ENCODE results near the gene OTOG.
A peak's percentile ranks its signal among the peaks of the same experiment; 100 is the strongest.

OTOG gene

GRCh38 chr11:17591293-17591692 is 44.2 kb downstream of the OTOG start:
- no peak for DNase-seq

DNA sequence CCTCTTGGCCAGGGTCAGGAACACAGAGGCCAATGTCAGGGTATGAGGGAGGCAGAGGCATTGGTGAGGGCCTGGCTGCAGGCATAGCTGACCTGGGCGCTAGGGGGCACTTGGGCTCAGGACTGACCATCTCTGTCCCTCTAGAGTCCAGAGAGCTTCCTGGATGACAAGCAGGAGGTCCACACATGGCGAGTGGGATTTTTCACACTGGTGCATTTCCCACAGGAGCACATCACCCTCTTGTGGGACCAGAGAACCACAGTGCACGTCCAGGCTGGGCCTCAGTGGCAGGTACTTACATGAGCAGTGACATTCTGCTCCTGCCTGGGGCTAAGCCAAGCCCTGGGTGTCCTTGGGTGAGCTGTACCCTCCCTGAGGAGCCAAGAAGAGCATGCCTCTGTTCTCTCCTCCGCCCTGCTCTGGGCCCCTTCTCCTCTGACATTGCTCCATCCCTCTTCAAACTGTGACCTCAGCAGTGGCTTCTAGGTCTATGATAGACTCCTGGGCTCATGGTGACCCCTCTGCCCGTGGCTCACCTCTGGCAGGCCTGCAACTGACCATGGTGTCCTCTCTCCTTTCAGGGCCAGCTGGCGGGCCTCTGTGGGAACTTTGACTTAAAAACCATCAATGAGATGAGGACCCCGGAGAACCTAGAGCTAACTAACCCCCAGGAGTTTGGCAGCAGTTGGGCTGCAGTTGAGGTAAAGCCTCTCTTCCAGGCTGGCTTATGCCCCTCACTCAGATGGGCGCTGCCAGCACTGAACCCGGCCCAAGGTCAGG is 46.6 kb downstream of the OTOG start:
- no peak for DNase-seq

DNA sequence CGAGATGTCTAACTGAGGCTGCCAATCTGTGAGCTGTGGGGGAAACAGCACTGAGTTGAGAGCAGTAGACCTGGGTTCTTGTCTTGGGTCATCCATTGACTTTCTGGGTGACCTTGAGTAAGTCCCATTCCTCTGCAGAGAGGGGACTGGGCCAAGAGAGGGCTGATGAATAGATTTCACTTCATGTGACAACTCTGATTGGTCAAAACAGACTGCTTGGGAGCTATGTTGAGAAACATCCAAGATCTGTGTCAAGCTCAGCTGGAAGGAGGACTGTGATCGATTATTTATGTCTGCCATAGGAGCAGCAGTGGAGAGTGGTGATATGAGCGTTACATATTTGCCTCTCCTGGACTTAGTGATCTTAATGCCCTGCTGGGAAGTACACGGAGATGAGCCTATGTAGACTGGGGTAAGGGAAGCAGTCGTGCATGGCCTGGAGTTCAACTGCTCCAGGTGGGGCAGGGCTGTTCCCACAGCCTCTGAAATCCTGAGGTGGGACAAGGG is 47.7 kb downstream of the OTOG start:
- DNase-seq, result no peak

DNA sequence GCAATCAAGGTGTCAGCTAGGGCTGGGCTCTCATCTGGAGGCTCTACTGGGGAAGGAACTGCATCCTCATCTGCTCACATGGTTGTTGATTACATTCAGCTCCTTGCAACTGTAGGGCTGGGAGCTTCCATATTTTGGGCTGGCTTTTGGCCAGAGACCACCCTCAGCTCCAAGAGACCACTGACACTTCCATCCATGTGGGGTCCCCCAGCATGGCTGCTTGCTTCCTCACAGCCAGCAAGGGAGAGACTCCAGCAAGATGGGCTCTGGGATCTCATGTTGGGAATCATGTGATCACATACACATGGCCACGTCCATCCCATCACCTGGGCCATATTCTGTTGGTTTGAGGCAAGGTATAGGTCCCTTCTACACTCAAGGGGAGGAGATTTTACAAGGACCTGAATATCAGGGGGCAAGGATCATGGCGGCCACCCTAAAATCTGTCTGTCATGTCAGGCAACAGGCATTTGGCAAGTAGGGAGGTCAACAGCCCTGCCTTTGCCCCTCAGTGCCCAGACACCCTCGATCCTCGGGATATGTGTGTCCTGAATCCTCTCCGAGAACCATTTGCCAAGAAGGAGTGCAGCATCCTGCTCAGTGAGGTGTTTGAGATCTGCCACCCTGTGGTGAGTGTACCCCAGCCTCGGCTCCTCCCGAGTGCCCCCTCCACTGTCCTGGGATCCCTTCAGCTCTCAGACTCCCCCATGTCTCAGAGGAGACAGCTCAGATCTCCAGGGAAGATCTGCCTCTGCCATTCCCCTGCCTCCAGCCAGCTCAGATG is 48.7 kb downstream of the OTOG start:
- DNase-seq, result no peak

- DNase-seq, result no peak
Measured at GRCh38 chr11:17596310-17596669, 49.2 kb downstream of the OTOG start.

- no peak for DNase-seq
Measured at GRCh38 chr11:17596711-17597110, 49.7 kb downstream of the OTOG start.

GRCh38 chr11:17597770-17598169 is 50.7 kb downstream of the OTOG start:
- no peak for DNase-seq

GRCh38 chr11:17598700-17599459 is 51.8 kb downstream of the OTOG start:
- peak; percentile 34 to 65 for DNase-seq

DNA sequence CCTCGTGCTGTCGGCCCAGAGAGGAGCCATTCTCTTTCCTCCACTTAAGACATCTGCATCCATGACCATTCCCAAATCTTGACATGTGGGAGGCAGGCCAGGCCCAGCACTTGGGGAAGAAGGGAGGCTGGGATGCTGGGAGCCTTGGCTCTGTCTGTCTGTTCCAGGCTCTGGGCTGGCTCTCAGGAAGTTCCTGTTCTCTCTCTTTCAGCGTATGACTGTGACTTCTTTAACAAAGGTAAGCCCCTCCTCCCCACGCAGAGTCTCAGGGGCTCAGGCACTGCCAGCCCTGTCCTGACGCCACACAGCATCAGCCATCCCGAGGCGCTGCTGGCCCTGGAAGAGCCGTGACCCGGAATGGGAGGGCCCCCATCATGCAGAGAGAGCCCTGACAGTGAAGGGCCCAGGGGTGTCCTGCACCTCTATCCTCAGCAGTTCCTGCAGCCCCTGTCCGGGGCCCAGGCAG is 52.4 kb downstream of the OTOG start:
- DNase-seq, result no peak

DNA sequence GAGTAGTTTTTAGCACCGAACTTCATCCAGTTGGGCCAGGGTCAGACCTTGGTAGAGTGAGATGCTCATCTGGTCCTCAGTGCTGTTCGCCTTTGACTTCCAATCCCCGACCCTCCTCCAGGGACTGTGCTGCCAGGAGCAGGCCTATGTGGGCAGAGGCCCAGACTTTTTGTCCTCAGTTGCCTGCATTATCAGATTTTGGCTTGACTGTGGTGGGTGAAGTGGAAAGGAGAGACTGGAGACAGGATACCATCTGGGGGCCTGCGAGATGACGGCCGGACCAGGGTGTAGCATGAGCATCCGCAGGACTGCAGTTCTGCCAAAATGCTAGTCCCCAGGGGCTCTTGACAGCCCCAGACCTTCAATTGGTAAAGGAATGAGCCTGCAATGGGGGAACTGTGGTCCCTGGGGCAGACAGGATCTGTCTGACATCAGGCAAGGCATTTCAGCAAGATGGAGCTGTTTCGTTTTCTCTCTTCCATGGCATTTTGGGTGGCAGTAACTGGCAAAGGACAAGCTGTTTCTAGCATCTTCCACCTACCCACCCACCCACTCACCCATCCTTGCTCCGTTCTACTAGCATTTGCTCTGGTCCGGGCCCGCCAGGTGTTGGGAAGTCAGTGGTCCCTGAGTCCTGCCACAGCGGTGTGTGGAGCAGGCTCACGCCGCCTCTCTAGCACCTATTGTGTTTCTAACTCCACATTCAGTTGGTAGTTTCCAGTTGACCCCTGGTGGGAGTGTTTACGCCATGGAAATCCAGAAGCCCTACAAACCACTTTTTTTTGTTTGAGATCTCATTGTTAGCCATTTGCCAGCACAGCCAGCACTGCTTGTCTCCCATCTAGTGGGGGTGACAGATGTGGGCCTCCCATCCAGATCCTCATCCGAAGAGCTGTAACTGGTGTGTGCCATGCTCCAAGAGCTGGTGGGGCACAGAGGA is 53.5 kb downstream of the OTOG start:
- no peak for DNase-seq

GRCh38 chr11:17601256-17601671 is 54.2 kb downstream of the OTOG start:
- no peak for DNase-seq

- no peak for DNase-seq
Measured at GRCh38 chr11:17601676-17602075, 54.6 kb downstream of the OTOG start.

GRCh38 chr11:17602105-17603001 is 55.3 kb downstream of the OTOG start:
- DNase-seq, result no peak

DNA sequence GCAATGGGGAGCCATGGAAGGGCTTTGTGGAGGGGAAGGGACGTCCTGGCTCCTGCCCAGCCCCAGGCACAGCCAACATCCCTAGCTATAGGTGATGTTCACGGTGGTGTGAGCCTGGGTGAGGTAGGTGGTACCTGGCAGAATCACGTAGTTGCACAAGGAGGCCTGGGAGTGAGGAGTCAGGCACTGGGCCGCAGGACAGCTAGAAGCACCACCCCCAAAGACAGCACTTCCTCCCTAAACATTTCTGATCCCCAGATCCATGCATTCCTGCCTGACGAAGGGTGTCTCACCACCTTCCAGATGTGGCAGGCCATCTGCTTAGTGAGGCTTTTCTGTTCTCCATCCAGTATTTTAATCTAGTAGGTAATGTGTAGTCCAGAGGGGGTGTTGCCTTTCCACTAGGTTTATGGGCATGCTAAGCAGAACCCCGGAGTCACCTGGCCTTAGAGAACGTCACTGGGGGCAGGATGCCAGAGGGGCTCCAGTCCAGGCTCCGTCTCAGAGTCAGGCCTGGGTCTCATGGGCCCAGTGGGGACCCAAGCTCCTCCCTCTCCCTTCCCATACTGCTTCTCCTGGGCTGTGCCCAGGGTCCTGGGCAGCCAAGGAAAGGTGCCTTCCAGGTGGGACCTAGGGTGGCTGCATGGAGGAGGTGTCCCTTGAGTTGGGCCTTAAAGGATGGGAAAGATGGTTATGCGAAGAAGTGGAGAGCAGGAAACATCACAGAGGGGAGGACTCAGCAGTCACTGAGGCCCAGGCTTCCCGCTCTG is 56.2 kb downstream of the OTOG start:
- DNase-seq, result no peak

- DNase-seq, result no peak
Measured at GRCh38 chr11:17604201-17604914, 57.3 kb downstream of the OTOG start.

GRCh38 chr11:17604915-17605233 is 57.8 kb downstream of the OTOG start:
- DNase-seq, result no peak

GRCh38 chr11:17605651-17606122 is 58.6 kb downstream of the OTOG start:
- no peak for DNase-seq

DNA sequence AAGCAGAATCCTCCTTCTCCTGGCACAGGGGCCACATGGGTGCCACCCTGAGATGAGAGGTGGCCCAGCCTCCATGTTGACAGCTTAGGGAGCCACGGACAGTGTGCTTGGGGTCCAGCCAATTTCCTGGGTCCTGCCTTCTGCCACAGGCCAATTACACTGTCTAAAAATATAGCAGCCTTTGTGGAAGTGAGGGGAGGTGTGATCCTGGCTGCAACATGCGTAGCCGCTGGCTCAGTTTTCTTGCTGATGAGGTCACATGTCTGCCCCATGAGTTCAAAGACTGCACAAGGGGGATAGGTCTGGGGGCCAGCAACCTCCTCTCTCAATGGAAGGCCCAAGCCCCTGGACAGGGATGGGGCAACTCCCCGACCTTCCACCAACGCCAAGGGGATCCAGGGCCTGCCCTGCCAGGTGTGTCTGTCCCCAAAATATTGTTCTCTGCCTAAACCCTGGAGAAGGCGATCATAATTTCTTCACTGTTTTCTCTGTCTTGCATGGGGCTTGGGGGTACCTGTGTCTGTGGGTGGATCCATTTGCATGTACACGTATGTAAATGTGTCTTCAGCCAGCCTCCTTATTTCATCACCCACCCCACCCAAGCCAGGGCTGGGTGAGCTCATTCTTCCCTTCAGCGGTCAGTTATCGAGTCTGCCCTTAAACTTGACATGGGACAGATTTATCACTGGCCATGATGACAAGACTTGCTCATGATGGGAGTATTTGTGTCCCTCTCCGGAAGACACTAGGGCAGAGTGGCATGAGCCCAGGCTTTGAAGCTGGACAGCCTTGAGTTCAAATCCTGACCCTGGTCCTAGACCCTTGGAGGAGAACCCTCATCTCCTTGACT is 59.4 kb downstream of the OTOG start:
- DNase-seq, result no peak

DNA sequence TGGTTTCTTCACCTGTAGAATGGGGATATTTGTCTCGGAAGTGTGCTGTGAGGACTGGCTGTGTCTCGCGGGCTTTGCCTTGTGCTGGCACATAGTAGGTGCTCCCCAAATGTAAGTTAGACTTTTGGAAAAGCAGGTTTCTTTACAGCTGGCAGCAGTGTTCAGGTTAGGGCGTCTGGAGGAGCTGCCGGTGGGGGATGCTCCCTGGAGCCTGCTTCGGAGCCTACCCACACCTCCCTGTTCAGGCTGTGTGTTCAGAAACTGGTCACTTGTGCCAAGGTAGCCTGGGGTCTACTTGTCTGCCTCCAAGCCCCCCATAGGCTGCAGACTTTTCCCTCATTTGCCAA is 60.0 kb downstream of the OTOG start:
- DNase-seq, result no peak

Data from hippocampal formation (tissue), 2 donors.